Heart left ventricle (tissue), 13 donors: Measurements from ENCODE around the gene C2CD2L.
A peak's percentile ranks its signal among the peaks of the same experiment; 100 is the strongest.

ENCODE experiments used
- CTCF ChIP-seq, 12 donors: fragments of 200-600 bp; sonication (generic) in 4 of 12; IDR thresholded peaks; one replicate each; pipeline versions ENCODE4 v1.5.0 to v1.8.0; 2018 to 2022; ENCODE audit warnings: antibody characterized with exemption in 12 of 12, mild to moderate bottlenecking in 5 of 12
- POLR2A ChIP-seq, 2 donors: fragments of 450-650 bp; IDR thresholded peaks; one replicate each; pipeline ENCODE4 v1.6.1; 2017; ENCODE audit warnings: antibody characterized with exemption in 2 of 2, mild to moderate bottlenecking in 2 of 2, moderate library complexity in 2 of 2
- donor health status: ischemic (EF 13 %, LVEDD 7.1; RV severe dilation, severe dysfunction).
- donor health status: DM: no; HTN: yes; CAD: no.
- donor health status: DM: no; HTN: no; CAD: no.
- donor health status: ischemic (EF 25% LVEDD 6.9; RV normal size, moderate dysfunction).
- donor health status: ischemic (EF 25% LVEDD 5.7; RV mildly dilated, moderate dysfunction).
- donor health status: ischemic (EF 35%, LVEDD 5.7; RV mildly dilated, moderate dysfunction).
- donor health status: nonischemic (EF 11% LVEDD 7.7; RV severe dilation, severe dysfunction).
- donor health status: DM: yes; HTN: yes; CAD: no.
- donor health status: PGD.
- donor health status: ischemic (EF 29% LVEDD 5.4; RV normal size, mild dysfunction).
- donor health status: nonischemic (EF 23%, LVEDD 6.1; RV moderate dilation, normal function).

DNA sequence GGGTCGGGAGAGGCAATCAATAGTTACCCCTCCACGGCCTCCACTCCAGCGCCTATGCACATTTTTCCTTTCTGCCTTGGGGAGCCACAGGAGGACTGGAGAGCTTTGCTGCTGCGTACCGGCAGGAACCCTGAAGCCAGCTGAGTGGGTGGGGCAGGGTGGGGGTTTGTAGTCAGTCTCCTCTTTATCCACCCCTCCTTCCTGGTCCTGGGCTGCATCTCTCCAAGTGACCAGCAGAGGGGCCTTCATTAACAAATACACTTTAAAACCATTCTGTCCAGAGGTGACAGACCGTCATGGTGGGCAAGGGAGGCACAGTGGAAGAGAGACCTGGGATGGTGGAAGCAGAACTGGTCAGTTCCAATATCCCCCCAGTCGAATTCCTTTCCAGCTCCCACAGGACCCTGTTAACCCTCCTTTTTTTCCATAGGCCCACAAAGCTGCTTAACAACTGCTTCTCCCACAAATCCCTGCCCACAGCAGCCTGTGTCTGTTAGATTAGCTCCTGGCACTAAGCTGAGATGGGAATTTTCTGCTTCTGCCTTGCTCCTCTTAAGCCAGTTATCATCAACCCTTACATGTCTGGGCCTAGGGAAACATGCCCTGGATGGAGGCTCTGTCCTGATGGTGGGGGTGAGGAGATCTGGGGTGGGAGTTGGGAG is 37.8 kb downstream of the C2CD2L start:
- TF ChIP-seq CTCF (IDR thresholded peaks at IDR 0.05) (peak; percentile 46 to 72 (median 62)), POLR2A (IDR thresholded peaks at IDR 0.05) (no peak)
